Measurements from ENCODE around the gene KRT84.
"Not testable (repeated sequence)": the region's sequence is repeated elsewhere in the genome, so short reads cannot be mapped to it uniquely, and the experiment has no call there.

Gene KRT84

GRCh38 chr12:52413202-52413601 is 27.8 kb upstream of the KRT84 start:
- DNase-seq (ENCODE audit: low read depth) = no peak
- no peak for TF ChIP-seq CTCF (IDR thresholded peaks at IDR 0.05; ENCODE audit: low read length, missing control alignments)
- H3K4me3 ChIP-seq (replicated peaks; ENCODE audit: low read depth, low read length) = no peak overlapping the region

- no peak overlapping the region for H3K4me3 ChIP-seq (replicated peaks; ENCODE audit: low read depth, low read length)
- no peak for DNase-seq (ENCODE audit: low read depth)
- no peak for TF ChIP-seq CTCF (IDR thresholded peaks at IDR 0.05; ENCODE audit: low read length, missing control alignments)
Measured at GRCh38 chr12:52411815-52412214, 26.4 kb upstream of the KRT84 start.

GRCh38 chr12:52410589-52411248 is 25.3 kb upstream of the KRT84 start:
- not testable (repeated sequence) for H3K4me3 ChIP-seq (replicated peaks; ENCODE audit: low read depth, low read length); DNase-seq (ENCODE audit: low read depth)

GRCh38 chr12:52407918-52408317 is 22.5 kb upstream of the KRT84 start:
- DNase-seq (ENCODE audit: low read depth) = no peak
- no peak overlapping the region for H3K4me3 ChIP-seq (replicated peaks; ENCODE audit: low read depth, low read length)
- TF ChIP-seq CTCF (IDR thresholded peaks at IDR 0.05; ENCODE audit: low read length, missing control alignments) = peak; percentile 2

- no peak for DNase-seq (ENCODE audit: low read depth)
Measured at GRCh38 chr12:52405922-52406385, 20.5 kb upstream of the KRT84 start, which contains the start of gene KRT82. KRT82 (minus strand) TSS chr12:52406335; CDS start chr12:52406277, 58 bp downstream.

GRCh38 chr12:52404951-52405350 is 19.5 kb upstream of the KRT84 start:
- TF ChIP-seq CTCF (IDR thresholded peaks at IDR 0.05; ENCODE audit: low read length, missing control alignments) = peak; percentile 8
- no peak overlapping the region for H3K4me3 ChIP-seq (replicated peaks; ENCODE audit: low read depth, low read length)
- no peak for DNase-seq (ENCODE audit: low read depth)

More at GRCh38 chr12:52405922-52406385, 20.5 kb upstream of the KRT84 start, which contains the start of gene KRT82:
- TF ChIP-seq CTCF (IDR thresholded peaks at IDR 0.05; ENCODE audit: low read length, missing control alignments) = no peak
- no peak within 1 kb of the TSS for H3K4me3 ChIP-seq (replicated peaks; ENCODE audit: low read depth, low read length)

- no peak overlapping the region for H3K4me3 ChIP-seq (replicated peaks; ENCODE audit: low read depth, low read length)
- DNase-seq (ENCODE audit: low read depth) = no peak
- TF ChIP-seq CTCF (IDR thresholded peaks at IDR 0.05; ENCODE audit: low read length, missing control alignments) = no peak
Measured at GRCh38 chr12:52403561-52403960, 18.1 kb upstream of the KRT84 start.
